ENCODE data around the gene COL20A1. TPM values are rescaled to one million over a fixed set of nuclear protein-coding genes. Genes with fewer than 3 reads are reported as not detected.

COL20A1 gene
- total RNA-seq, 4 donors from 2014 or later: 0.20 to 0.44 TPM; not detected in 2

DNA sequence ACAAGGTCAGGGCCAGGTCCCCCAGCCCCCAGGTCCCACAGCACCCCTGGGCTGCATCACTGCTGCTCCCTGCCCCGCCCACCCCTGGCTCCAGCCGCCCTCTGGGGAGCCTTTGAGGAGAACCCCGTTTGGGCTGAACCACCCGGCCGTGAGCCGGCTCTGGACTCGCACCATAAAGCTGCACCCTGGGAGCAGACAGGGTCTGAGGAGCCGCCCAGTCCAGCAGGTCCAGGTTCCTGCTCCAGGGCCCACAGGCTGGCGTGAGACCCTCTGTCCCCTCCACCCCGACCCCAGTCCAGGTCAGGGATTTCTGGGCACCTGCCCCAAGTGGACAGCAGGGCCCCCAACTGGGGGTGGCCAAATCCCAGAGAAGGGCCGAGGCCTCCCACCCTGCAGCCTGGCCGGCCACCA lies 59.8 kb downstream of the COL20A1 start:
- 41 to 82% methylated on average over 3 to 10 of the region's 12 CpGs for WGBS, 2 donors

DNA sequence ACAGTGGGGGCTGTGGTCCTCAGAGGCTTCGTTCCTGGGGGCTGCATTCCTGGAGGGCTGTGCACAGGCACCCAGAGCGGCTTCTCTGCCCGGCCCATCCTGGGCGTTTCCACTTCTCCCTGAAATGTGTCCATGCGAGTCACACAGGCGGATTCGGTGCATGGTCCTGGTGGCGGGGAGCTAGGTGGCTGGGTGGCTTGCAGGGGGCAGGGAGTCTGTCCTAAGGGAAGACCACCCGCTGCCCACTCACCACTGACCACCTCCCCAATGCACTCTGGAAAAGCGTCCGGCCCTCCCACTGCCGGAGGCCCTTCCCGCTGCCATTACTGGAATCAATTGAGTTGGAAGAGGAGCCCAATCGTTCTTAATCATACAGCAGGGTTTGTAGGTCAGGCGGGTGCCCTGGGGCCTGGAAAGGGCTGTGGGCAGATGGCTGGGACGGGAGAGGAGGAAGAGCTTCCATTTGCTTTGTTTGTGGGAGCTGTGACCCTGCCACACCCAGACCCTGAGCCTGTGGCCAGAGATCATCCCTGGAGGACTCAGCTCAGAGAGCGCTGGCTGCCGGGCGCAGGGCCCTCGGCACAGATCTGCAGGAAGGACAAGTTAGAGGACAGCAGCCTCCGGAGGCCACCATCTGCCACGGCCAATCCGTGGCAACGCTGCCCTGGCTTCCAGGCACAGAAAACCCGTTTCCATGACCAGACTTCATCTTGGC lies 61.8 kb downstream of the COL20A1 start:
- WGBS, 2 donors: 74% methylated on average over 22 to 25 of the region's 25 CpGs
- H3K27me3 ChIP-seq: peaks cover 0 to 43% of the 10 kb centered on the region in 2 donors
- no peak for DNase-seq (ENCODE audit: low spot score in 2 of 2)

More for the DNA sequence above, 59.8 kb downstream of the COL20A1 start:
- TF ChIP-seq, protein P1, sequence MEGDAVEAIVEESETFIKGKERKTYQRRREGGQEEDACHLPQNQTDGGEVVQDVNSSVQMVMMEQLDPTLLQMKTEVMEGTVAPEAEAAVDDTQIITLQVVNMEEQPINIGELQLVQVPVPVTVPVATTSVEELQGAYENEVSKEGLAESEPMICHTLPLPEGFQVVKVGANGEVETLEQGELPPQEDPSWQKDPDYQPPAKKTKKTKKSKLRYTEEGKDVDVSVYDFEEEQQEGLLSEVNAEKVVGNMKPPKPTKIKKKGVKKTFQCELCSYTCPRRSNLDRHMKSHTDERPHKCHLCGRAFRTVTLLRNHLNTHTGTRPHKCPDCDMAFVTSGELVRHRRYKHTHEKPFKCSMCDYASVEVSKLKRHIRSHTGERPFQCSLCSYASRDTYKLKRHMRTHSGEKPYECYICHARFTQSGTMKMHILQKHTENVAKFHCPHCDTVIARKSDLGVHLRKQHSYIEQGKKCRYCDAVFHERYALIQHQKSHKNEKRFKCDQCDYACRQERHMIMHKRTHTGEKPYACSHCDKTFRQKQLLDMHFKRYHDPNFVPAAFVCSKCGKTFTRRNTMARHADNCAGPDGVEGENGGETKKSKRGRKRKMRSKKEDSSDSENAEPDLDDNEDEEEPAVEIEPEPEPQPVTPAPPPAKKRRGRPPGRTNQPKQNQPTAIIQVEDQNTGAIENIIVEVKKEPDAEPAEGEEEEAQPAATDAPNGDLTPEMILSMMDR (IDR thresholded peaks at IDR 0.05): no peak
- TF ChIP-seq POLR2A (IDR thresholded peaks at IDR 0.05): no peak
- no peak for TF ChIP-seq EP300 (IDR thresholded peaks at IDR 0.05)
- peaks cover 0 to 27% of the 10 kb centered on the region in 2 donors for H3K27me3 ChIP-seq
- H3K27ac ChIP-seq: no peak overlapping the region
- DNase-seq (ENCODE audit: low spot score in 2 of 2): no peak
- H3K9me3 ChIP-seq: no peaks in the 10 kb centered on the region
- no peak overlapping the region for H3K4me3 ChIP-seq
- peaks cover 0 to 6% (median 0%) of the 10 kb centered on the region in 4 donors for H3K4me1 ChIP-seq
- no peaks in the 10 kb centered on the region for H3K36me3 ChIP-seq

DNA sequence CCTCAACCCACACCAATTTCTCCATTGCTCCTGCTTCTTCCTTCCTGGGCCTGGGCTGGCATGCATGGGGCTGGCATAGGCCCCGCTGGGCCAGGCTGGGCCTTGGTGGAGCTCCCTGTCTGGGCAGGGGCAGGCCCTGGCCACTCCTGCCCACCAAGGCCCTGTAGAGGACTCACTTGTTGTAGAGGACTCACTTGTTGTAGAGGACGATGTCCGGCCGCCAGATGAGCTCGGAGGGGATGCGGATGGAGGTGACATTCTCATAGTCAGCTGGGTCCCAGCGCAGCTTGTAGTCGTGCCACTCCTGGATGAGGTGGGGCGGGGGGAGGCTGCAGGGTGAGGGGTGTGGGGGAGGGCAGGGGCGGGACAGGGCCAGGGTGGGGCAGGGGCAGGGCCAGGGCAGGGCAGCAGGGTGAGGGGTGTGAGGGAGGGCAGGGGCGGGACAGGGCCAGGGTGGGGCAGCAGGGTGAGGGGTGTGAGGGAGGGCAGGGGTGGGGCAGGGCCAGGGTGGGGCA lies 62.9 kb downstream of the COL20A1 start:
- Histone ChIP-seq H3K9me3 (no peaks in the 10 kb centered on the region), H3K36me3 (no peaks in the 10 kb centered on the region), H3K4me1 (peaks cover 0 to 15% (median 2%) of the 10 kb centered on the region in 4 donors), H3K27me3 (peaks cover 0 to 53% of the 10 kb centered on the region in 2 donors), H3K27ac (no peak overlapping the region), H3K4me3 (no peak overlapping the region)
- WGBS, 2 donors: 86 to 91% methylated on average over 8 to 10 of the region's 11 CpGs
- no peak for TF ChIP-seq POLR2A (IDR thresholded peaks at IDR 0.05)
- TF ChIP-seq, protein P1 (IDR thresholded peaks at IDR 0.05): no peak
- TF ChIP-seq EP300 (IDR thresholded peaks at IDR 0.05): no peak
- no peak for DNase-seq (ENCODE audit: low spot score in 2 of 2)

More for the DNA sequence above, 61.8 kb downstream of the COL20A1 start:
- no peaks in the 10 kb centered on the region for H3K9me3 ChIP-seq
- no peak overlapping the region for H3K4me3 ChIP-seq
- TF ChIP-seq, protein P1 (IDR thresholded peaks at IDR 0.05): no peak
- TF ChIP-seq POLR2A (IDR thresholded peaks at IDR 0.05): no peak
- TF ChIP-seq EP300 (IDR thresholded peaks at IDR 0.05): no peak
- H3K36me3 ChIP-seq: no peaks in the 10 kb centered on the region
- H3K4me1 ChIP-seq: peaks cover 0 to 6% (median 0%) of the 10 kb centered on the region in 4 donors
- no peak overlapping the region for H3K27ac ChIP-seq

DNA sequence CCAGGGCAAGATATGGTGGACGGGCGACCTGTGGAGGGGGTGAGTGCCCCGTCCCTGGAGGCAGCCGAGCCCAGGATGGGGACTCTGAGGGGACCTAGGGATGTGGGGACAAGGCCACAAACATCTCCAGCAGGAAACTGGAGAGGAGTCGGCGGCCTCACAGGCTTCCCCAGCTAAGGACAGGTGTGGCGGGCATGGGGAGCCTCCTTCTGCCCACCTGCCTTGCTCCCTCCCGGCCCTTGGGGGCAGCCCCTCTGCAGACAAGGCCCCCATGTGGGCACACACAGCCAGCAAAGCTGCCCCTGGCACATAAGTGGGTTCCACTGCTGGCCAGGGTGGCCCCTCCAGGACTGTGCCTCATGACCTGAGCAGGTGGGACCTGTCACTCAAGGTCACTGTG lies 63.5 kb downstream of the COL20A1 start:
- Histone ChIP-seq H3K27ac (no peak overlapping the region), H3K4me1 (peaks cover 0 to 18% (median 3%) of the 10 kb centered on the region in 4 donors), H3K27me3 (peaks cover 1 to 57% of the 10 kb centered on the region in 2 donors), H3K4me3 (no peak overlapping the region), H3K9me3 (no peaks in the 10 kb centered on the region), H3K36me3 (no peaks in the 10 kb centered on the region)
- DNase-seq (ENCODE audit: low spot score in 2 of 2): no peak
- WGBS, 2 donors: 93% methylated on average over 6 to 8 of the region's 8 CpGs
- no peak for TF ChIP-seq EP300 (IDR thresholded peaks at IDR 0.05)
- no peak for TF ChIP-seq POLR2A (IDR thresholded peaks at IDR 0.05)
- TF ChIP-seq, protein P1 (IDR thresholded peaks at IDR 0.05): no peak

Measured in tibial nerve (tissue), 4 donors.